AG09319 (cell line): ENCODE measurements around the gene GRIP1.

Experiments
- DNase-seq: peaks from one replicate; pipeline ENCODE4 v3.0.0-alpha.2; 2010; ENCODE audit warnings: low read depth; ENCODE audit errors: extremely low read depth
- TF ChIP-seq, protein P1 (sequence below): IDR thresholded peaks from 2 replicates; pipeline ENCODE4 v1.5.1; 2011; ENCODE audit warnings: low read depth, mild to moderate bottlenecking, inconsistent platforms, low read length, moderate library complexity

Gene GRIP1

DNA sequence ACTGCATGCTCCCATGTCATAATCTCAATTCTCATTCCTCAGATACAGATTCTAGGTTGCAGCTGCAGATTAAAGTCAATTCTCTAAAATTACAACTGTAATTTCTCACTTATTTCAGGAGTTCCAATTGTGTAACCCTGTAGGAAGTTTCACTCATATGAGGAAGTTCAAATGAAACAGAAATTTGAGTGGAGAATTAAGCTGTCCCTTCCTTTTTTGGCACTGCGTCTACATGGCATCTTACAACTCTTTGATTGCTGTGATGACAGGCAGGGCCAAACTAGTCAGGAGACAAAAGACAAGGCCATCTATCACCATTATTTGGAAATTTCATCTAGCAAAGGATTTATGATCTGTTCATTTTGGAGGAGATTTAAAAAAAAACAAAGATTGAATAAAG, 13.3 kb upstream of the GRIP1 start:
- DNase-seq = no peak
- TF ChIP-seq, protein P1, sequence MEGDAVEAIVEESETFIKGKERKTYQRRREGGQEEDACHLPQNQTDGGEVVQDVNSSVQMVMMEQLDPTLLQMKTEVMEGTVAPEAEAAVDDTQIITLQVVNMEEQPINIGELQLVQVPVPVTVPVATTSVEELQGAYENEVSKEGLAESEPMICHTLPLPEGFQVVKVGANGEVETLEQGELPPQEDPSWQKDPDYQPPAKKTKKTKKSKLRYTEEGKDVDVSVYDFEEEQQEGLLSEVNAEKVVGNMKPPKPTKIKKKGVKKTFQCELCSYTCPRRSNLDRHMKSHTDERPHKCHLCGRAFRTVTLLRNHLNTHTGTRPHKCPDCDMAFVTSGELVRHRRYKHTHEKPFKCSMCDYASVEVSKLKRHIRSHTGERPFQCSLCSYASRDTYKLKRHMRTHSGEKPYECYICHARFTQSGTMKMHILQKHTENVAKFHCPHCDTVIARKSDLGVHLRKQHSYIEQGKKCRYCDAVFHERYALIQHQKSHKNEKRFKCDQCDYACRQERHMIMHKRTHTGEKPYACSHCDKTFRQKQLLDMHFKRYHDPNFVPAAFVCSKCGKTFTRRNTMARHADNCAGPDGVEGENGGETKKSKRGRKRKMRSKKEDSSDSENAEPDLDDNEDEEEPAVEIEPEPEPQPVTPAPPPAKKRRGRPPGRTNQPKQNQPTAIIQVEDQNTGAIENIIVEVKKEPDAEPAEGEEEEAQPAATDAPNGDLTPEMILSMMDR = no peak

DNA sequence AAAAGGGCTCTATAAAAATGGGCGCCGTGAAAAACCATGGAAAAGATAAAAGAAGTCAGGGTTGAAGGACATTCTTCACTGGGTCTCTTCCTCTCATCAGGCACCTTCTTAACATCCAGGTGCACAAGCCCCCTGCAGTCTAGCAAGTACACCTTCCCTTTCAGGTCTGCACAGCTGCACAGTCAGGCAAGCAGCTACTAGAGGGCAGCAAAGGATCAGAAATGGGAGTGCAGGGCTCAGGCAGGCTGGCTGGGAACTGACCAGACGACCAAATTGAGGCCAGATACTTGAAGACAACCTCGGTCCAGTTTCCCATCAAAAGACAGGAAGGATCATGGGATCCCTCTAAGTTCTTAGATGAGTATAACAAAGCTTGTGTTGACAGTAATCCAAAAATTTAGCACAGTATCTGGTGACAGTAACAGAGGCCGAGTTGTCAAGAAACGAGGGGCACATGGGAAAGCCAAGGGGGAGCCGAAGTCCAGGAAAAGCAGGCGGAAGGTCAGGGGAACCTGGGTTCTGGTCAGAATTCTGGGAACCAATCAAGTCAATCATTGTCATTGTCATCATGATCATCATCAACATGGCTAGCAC, 10.1 kb upstream of the GRIP1 start:
- no peak for DNase-seq
- TF ChIP-seq, protein P1 = peak; percentile 27

DNA sequence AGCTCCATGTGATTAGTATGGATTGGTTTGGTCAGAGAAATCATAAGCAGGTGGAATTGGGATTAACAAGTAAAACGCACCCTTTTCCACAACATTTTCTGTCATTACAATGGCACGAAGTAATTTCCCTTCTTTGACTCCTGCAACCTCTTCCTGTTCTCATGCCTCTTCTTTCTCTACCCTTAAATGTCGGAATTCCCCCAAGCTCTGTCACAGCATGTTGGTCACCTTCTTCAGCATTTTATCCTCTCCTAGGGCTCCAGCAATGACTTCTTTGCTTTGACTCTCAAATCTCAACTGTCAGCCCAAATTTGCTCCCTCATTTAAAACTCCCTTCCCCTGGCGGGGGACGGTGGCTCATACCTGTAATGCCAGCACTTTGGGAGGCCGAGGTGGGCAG, 5.3 kb upstream of the GRIP1 start:
- TF ChIP-seq, protein P1 = no peak
- no peak for DNase-seq

DNA sequence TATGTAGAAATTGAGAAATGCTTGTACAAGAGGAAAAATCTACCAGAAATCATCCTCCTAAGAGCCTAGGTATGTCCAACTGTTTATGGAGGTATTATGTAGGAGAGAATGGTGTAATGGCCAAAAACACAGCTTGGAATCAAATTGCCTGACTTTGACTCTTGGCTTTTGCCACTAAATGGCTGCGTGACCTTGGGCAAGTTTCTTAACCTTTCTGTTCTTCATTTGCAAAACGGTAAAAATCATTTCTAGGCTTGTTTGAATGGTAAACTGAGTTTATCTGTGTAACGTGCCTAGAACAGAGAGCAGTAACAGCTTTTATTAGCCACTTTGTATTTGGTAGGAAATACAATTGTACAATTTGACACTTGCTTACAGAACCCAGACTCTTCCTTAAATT, 4.9 kb upstream of the GRIP1 start:
- TF ChIP-seq, protein P1 = no peak
- DNase-seq = no peak

DNA sequence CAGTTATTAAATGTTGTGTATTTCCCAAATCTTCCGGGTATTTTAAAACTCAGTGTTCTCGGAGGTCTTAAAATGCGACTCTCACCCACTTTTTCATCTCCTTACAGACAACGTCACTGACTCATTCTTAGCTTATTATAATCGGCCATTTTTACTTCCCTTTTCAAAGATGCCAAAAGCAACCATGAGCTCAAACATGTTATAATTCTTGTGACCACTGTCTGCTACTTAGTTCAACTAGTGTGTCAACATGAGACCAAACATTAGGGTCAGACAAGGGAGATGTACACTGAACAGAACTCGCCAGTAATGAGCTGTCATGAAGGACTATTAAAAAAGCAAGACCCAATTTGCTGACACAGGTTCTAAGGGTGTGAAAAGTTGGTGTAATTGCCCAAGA, 4.2 kb upstream of the GRIP1 start:
- TF ChIP-seq, protein P1 = no peak
- no peak for DNase-seq

DNA sequence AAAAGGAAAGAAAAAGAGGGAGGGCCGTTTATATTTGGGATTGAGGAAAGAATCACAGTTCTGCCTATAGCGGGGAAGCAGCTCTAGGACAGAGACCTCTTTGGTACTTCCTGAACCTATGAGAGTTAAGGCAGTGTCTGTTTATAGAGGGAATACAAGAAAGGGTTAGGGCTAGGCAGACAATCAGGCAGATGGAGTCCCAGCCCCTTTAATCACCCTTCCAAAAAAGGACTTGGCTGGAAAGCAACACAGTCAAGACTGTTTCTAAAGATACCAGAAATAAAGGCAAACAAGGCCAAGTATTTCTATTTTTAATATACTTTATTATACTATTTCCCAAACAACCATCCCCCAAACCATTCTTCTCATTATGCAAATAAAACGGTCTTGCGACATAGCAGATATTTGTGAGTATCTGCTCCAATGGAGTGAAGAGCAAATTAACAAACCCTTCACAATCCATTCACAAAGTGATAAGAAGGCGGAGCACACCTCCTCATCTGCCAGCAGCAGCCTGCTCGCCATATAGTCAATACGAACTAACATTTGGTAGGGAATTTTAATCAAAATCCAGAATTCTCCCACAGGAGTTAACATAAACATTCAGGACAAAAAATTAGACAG, 697 bp upstream of the GRIP1 start:
- DNase-seq = no peak
- TF ChIP-seq, protein P1 = no peak

DNA sequence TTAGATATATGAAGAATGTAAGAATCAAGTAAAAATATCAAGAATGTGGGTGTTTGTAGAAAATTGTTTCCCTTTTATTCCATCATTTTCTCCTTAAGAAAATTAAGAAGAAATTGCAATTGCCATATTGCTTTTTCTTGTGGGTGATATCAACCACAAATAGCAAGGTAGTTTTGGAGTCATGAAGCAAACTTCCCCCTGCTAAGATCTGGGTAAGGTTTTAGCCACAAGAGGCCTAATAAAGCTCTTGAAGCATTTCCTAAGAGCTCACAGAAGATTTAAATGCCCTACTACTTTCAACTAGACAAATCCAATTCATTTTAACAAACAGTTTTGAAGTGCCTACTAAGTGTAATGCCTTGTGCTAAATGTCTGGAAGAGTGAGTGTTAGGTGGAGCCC, 2.6 kb downstream of the GRIP1 start:
- TF ChIP-seq, protein P1 = no peak
- no peak for DNase-seq
